K562 (cell line): Measurements from ENCODE around the gene DHX29.

Source experiments
- CBX1 ChIP-seq: sonication (generic); IDR thresholded peaks from 2 replicates; pipeline ENCODE4 v1.6.1; 2016; ENCODE audit warnings: antibody characterized with exemption, low read depth, mild to moderate bottlenecking
- CEBPB ChIP-seq: fragments of 450-650 bp; IDR thresholded peaks from 2 replicates; pipeline ENCODE4 v1.6.1; 2016; ENCODE audit warnings: missing genetic modification characterization, missing compliant biosample characterization
- GATAD2A ChIP-seq: fragments of 450-650 bp; IDR thresholded peaks from 2 replicates; pipeline ENCODE4 v1.6.1; 2017
- MNT ChIP-seq, 2 experiments: fragments of 450-650 bp; conservative IDR thresholded peaks; 2 replicates each; pipeline ENCODE4 v1.6.1; 2017; ENCODE audit warnings: mild to moderate bottlenecking in 2 of 2, moderate library complexity in 2 of 2
- NFATC3 ChIP-seq: fragments of 450-650 bp; IDR thresholded peaks from 2 replicates; pipeline ENCODE4 v1.6.1; 2017; ENCODE audit warnings: mild to moderate bottlenecking
- POLR2A ChIP-seq: fragments of 450-650 bp; conservative IDR thresholded peaks from 2 replicates; pipeline ENCODE4 v1.6.1; 2016
- ZBTB7A ChIP-seq: IDR thresholded peaks from 2 replicates; pipeline ENCODE4 v1.6.1; 2011; ENCODE audit warnings: low read depth, mild to moderate bottlenecking, low read length, moderate library complexity, borderline replicate concordance; ENCODE audit not compliant: control insufficient read depth
- ZNF584 ChIP-seq: fragments of 200-800 bp; sonication (Bioruptor generic); IDR thresholded peaks from 2 replicates; pipeline ENCODE4 v1.6.1; 2016; ENCODE audit warnings: low read depth, mild to moderate bottlenecking, missing genetic modification characterization, missing compliant biosample characterization
- TF ChIP-seq, protein P1 (sequence below), 3 experiments: IDR thresholded peaks in 2 of 3; conservative IDR thresholded peaks in 1 of 3; 2 replicates each; pipeline ENCODE4 v1.5.1; 2011 to 2012; ENCODE audit warnings: low read length in 3 of 3, mild to moderate bottlenecking in 3 of 3, control low read depth in 2 of 3, improper control_type of control experiment in 1 of 3, inconsistent platforms in 1 of 3, low read depth in 1 of 3, mixed read lengths in 1 of 3, moderate library complexity in 1 of 3; ENCODE audit not compliant: insufficient read depth in 2 of 3

GRCh38 chr5:55344392-55344992, 37.0 kb upstream of the DHX29 start:
- no peak for TF ChIP-seq POLR2A
- no peak for TF ChIP-seq NFATC3
- no peak for TF ChIP-seq CEBPB
- no peak for TF ChIP-seq ZNF584 (CRISPR knock-in tag)
- no peak for TF ChIP-seq CBX1
- TF ChIP-seq GATAD2A, result no peak
- no peak for TF ChIP-seq MNT (conservative IDR thresholded peaks at IDR 0.05)
- TF ChIP-seq, protein P1, sequence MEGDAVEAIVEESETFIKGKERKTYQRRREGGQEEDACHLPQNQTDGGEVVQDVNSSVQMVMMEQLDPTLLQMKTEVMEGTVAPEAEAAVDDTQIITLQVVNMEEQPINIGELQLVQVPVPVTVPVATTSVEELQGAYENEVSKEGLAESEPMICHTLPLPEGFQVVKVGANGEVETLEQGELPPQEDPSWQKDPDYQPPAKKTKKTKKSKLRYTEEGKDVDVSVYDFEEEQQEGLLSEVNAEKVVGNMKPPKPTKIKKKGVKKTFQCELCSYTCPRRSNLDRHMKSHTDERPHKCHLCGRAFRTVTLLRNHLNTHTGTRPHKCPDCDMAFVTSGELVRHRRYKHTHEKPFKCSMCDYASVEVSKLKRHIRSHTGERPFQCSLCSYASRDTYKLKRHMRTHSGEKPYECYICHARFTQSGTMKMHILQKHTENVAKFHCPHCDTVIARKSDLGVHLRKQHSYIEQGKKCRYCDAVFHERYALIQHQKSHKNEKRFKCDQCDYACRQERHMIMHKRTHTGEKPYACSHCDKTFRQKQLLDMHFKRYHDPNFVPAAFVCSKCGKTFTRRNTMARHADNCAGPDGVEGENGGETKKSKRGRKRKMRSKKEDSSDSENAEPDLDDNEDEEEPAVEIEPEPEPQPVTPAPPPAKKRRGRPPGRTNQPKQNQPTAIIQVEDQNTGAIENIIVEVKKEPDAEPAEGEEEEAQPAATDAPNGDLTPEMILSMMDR (IDR thresholded peaks at IDR 0.05 in 2 of 3, conservative IDR thresholded peaks at IDR 0.05 in 1 of 3; ENCODE audit: insufficient read depth in 2 of 3, low read depth in 1 of 3, low read length in 3 of 3), result peak; percentile 54 to 65 (median 64); a peak in 5 of 6 replicates
- TF ChIP-seq ZBTB7A, result no peak
